T47D (cell line): Measurements from ENCODE around the gene ODF2.
"Not testable (repeated sequence)": the region's sequence is repeated elsewhere in the genome, so short reads cannot be mapped to it uniquely, and the experiment has no call there.

Experiments
- DNase-seq, 2 experiments: peaks; one replicate each; pipeline versions ENCODE4 v3.0.0 to v3.0.0-alpha.2; 2011 to 2012; ENCODE audit warnings: low read depth in 1 of 2, low spot score in 1 of 2
- JUND ChIP-seq: IDR thresholded peaks from 2 replicates; pipeline ENCODE4 v1.6.1; 2012; ENCODE audit warnings: low read depth
- in situ Hi-C: cut with HindIII; loops from 2 replicates; pipeline ENCODE4 v1.10.0; 2016; ENCODE audit warnings: low sequenced_read_pairs, low pct_unique_long_range_greater_than_20kb

ODF2 gene

GRCh38 chr9:128455849-128456612, at the start of gene ODF2:
ODF2 (plus strand) TSS chr9:128456006; CDS start chr9:128456092, 86 bp downstream.
- in situ Hi-C loops, result no loop called here
- TF ChIP-seq JUND, result no peak
- peak; percentile 97 to 99 for DNase-seq

- in situ Hi-C loops, result no loop called here
- TF ChIP-seq JUND, result no peak
- no peak for DNase-seq
These were observed 48.9 kb upstream of the ODF2 start for GRCh38 chr9:128406848-128407391.

- no peak for DNase-seq
- TF ChIP-seq JUND, result no peak
- in situ Hi-C loops, result no loop called here
These were observed 46.8 kb upstream of the ODF2 start for GRCh38 chr9:128408963-128409431.

DNA sequence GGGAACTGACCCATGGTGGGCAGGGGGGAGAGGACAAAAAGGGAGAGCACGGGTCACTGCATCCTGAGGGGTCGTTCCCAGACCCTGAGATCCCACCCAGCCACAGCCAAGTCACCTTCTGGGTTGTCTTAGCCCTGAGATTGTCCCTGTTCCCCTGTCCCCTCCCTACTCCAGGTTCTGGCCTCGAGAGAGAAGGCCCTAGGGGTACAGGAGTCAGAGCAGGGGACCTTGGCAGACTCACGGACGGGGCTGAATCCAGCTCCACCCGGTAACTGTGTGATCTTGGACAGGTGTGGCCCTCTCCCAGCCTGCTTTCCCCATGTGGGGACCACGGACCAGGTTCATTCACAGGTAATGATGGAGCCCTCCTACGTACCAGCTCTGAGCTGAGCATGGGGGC, 46.4 kb upstream of the ODF2 start:
- TF ChIP-seq JUND, result no peak
- in situ Hi-C loops, result no loop called here
- no peak for DNase-seq

DNA sequence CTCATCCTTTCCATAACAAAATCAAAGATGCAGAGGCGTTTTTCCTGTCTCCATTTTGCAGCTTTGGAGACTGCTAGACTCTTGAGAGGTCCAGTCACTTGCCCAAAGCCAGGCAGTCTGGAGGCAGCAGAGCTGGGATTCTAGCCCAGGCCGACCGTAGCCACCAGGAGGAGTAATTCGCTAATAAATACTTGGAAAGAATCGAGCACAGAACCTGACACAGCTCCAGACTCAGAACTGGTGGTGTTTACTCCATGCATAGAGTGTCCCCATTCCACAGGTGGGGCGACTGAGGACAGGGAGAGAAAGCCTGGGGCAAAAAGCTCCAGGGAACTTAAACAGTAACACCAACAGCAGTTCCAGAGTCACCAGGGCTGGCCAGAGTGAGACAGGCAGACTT, 45.8 kb upstream of the ODF2 start:
- in situ Hi-C loops, result no loop called here
- no peak for TF ChIP-seq JUND
- DNase-seq, result peak; percentile 59 to 65

GRCh38 chr9:128411364-128412119, 44.3 kb upstream of the ODF2 start:
- no peak for TF ChIP-seq JUND
- in situ Hi-C loops, result no loop called here
- DNase-seq, result no peak

GRCh38 chr9:128412120-128412790, 43.6 kb upstream of the ODF2 start:
- in situ Hi-C loops, result no loop called here
- peak in 1 of 2 experiments; percentile 74 for DNase-seq
- TF ChIP-seq JUND, result no peak

- in situ Hi-C loops, DNase-seq: not testable (repeated sequence)
These were observed 42.1 kb upstream of the ODF2 start for GRCh38 chr9:128413728-128414127.

DNA sequence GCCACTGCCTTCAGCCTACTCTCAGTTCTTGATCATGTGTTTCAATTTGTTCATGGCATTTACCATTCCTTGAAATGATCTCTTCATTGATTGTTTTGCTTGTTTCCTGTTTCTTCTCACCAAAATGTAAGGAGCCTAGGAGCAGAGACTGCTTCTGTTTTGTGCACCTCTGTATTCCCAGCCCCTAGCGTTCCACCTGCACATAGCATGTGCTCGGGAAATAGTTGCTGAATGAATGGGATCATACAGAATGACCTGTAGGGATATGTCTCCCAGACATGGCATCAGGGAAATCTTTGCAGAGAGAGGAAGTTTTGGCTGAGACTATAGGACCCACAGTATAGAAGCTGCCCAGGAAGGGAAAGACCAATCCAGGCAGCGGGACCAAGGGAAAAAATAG, 41.3 kb upstream of the ODF2 start:
- DNase-seq, result peak in 1 of 2 experiments; percentile 74
- in situ Hi-C loops, result no loop called here
- TF ChIP-seq JUND, result no peak

GRCh38 chr9:128415281-128415680, 40.5 kb upstream of the ODF2 start:
- DNase-seq, result no peak
- in situ Hi-C loops, result no loop called here
- no peak for TF ChIP-seq JUND

DNA sequence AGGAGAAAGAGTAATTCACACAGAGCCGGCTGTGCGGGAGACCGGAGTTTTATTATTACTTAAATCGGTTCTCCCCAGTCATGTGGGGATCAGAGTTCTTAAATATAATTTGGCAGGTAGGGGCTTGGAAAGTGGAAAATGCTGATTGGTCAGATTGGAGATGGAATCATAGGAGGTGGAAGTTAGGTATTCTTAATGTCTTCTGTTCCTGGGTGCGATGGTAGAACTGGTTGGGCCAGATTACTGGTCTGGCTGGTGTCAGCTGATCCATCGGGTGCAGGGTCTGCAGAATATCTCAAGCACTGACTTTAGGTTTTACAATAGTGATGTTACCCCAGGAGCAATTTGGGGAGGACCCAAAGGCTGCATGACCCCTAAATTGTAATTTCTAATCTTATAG, 39.8 kb upstream of the ODF2 start:
- in situ Hi-C loops, result no loop called here
- peak in 1 of 2 experiments; percentile 87 for DNase-seq
- TF ChIP-seq JUND, result no peak

GRCh38 chr9:128416432-128417019, 39.3 kb upstream of the ODF2 start:
- no peak for DNase-seq
- in situ Hi-C loops, result no loop called here
- TF ChIP-seq JUND, result no peak
